ENCODE results near the gene TPSAB1. TPM values are rescaled to one million over a fixed set of nuclear protein-coding genes. Genes with fewer than 3 reads are reported as not detected.

TPSAB1 gene
- total RNA-seq, 1 donor from 2014 or later: not detected

DNA sequence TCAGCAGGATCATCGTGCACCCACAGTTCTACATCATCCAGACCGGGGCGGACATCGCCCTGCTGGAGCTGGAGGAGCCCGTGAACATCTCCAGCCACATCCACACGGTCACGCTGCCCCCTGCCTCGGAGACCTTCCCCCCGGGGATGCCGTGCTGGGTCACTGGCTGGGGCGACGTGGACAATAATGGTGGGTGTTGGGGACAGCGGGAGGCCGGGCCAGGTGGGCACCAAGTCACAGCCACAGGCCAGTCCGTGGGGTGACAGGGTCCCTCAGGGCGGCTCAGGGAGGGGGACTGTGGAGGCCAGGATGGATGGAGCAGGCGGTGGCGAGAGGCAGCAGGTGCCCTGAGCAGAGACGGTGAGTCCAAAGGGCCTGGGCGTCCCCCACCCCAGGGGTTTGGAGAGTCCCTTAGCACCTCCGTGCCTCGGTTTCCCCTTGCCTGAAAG, 16.4 kb downstream of the TPSAB1 start:
- Mint-ChIP-seq H3K27ac (ENCODE audit: unreplicated experiment) (no peak overlapping the region), H3K4me1 (ENCODE audit: low read depth) (peaks cover 3% of the 10 kb centered on the region), H3K36me3 (ENCODE audit: low read depth) (no peaks in the 10 kb centered on the region), H3K4me3 (ENCODE audit: unreplicated experiment) (no peak overlapping the region), H3K27me3 (ENCODE audit: low read depth) (peaks cover 12% of the 10 kb centered on the region), H3K9me3 (ENCODE audit: low read depth) (no peaks in the 10 kb centered on the region)
- TF ChIP-seq, protein P1, sequence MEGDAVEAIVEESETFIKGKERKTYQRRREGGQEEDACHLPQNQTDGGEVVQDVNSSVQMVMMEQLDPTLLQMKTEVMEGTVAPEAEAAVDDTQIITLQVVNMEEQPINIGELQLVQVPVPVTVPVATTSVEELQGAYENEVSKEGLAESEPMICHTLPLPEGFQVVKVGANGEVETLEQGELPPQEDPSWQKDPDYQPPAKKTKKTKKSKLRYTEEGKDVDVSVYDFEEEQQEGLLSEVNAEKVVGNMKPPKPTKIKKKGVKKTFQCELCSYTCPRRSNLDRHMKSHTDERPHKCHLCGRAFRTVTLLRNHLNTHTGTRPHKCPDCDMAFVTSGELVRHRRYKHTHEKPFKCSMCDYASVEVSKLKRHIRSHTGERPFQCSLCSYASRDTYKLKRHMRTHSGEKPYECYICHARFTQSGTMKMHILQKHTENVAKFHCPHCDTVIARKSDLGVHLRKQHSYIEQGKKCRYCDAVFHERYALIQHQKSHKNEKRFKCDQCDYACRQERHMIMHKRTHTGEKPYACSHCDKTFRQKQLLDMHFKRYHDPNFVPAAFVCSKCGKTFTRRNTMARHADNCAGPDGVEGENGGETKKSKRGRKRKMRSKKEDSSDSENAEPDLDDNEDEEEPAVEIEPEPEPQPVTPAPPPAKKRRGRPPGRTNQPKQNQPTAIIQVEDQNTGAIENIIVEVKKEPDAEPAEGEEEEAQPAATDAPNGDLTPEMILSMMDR (IDR thresholded peaks at IDR 0.05): no peak
- no peak for DNase-seq (ENCODE audit: low spot score)

GRCh38 chr16:1257561-1258224, 17.2 kb downstream of the TPSAB1 start:
- H3K4me1 Mint-ChIP-seq (ENCODE audit: low read depth): peaks cover 3% of the 10 kb centered on the region
- H3K27me3 Mint-ChIP-seq (ENCODE audit: low read depth): peaks cover 18% of the 10 kb centered on the region
- H3K9me3 Mint-ChIP-seq (ENCODE audit: low read depth): no peaks in the 10 kb centered on the region
- no peak for DNase-seq (ENCODE audit: low spot score)
- H3K36me3 Mint-ChIP-seq (ENCODE audit: low read depth): no peaks in the 10 kb centered on the region
- TF ChIP-seq, protein P1 (IDR thresholded peaks at IDR 0.05): no peak
- H3K4me3 Mint-ChIP-seq (ENCODE audit: unreplicated experiment): no peak overlapping the region
- no peak overlapping the region for H3K27ac Mint-ChIP-seq (ENCODE audit: unreplicated experiment)

GRCh38 chr16:1258225-1258600, 17.7 kb downstream of the TPSAB1 start:
- no peaks in the 10 kb centered on the region for H3K36me3 Mint-ChIP-seq (ENCODE audit: low read depth)
- no peak overlapping the region for H3K4me3 Mint-ChIP-seq (ENCODE audit: unreplicated experiment)
- peaks cover 3% of the 10 kb centered on the region for H3K4me1 Mint-ChIP-seq (ENCODE audit: low read depth)
- H3K27ac Mint-ChIP-seq (ENCODE audit: unreplicated experiment): no peak overlapping the region
- DNase-seq (ENCODE audit: low spot score): peak; percentile 92
- TF ChIP-seq, protein P1 (IDR thresholded peaks at IDR 0.05): no peak
- no peaks in the 10 kb centered on the region for H3K9me3 Mint-ChIP-seq (ENCODE audit: low read depth)
- H3K27me3 Mint-ChIP-seq (ENCODE audit: low read depth): peaks cover 18% of the 10 kb centered on the region

DNA sequence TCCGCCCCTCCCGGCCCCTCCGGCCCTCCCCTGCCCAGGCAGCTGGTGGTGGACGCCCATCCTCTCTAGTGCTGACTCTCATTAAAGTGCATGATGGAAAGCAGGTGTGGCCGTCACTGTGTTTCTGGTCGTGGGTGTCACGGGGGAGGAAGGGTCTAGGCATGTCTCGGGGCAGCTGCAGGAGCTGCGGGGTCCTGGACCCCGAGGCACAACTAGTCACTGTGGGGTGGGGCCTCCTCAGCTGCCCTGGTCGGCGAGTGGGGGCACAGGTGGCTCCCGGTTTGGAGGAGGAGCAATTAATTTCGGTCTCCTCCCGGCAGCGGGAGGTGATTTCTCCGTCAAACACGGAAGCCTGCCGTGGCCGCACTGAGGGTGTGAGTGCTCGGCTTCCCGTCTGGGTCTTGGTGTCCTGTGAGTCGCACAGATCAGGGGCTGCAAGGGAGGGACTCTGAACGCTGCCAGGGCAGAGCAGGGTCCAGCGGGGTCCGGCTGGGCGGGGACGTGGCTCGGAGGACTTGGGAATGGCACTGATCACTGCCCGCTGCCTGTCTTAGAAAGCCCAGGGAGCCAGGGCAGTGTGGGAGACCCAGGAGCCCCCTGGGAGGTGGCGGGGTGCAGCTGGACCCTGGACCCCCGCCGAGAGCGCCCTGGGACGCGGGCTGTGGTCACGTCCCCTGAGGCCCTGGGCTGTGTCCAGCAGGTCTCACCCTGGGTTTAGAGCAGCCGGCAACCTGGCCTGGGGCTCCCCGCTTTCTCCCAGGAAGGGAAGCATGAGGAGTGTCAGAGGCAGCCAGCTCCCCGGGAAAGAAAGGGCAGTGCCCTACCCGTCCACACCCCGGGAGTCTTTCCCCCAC, 18.6 kb downstream of the TPSAB1 start:
- H3K27ac Mint-ChIP-seq (ENCODE audit: unreplicated experiment): no peak overlapping the region
- H3K9me3 Mint-ChIP-seq (ENCODE audit: low read depth): no peaks in the 10 kb centered on the region
- H3K4me3 Mint-ChIP-seq (ENCODE audit: unreplicated experiment): no peak overlapping the region
- TF ChIP-seq, protein P1 (IDR thresholded peaks at IDR 0.05): no peak
- H3K36me3 Mint-ChIP-seq (ENCODE audit: low read depth): no peaks in the 10 kb centered on the region
- peaks cover 18% of the 10 kb centered on the region for H3K27me3 Mint-ChIP-seq (ENCODE audit: low read depth)
- peaks cover 3% of the 10 kb centered on the region for H3K4me1 Mint-ChIP-seq (ENCODE audit: low read depth)
- no peak for DNase-seq (ENCODE audit: low spot score)

- no peaks in the 10 kb centered on the region for H3K9me3 Mint-ChIP-seq (ENCODE audit: low read depth)
- peaks cover 18% of the 10 kb centered on the region for H3K27me3 Mint-ChIP-seq (ENCODE audit: low read depth)
- H3K27ac Mint-ChIP-seq (ENCODE audit: unreplicated experiment): no peak overlapping the region
- DNase-seq (ENCODE audit: low spot score): no peak
- peaks cover 3% of the 10 kb centered on the region for H3K4me1 Mint-ChIP-seq (ENCODE audit: low read depth)
- H3K36me3 Mint-ChIP-seq (ENCODE audit: low read depth): no peaks in the 10 kb centered on the region
- H3K4me3 Mint-ChIP-seq (ENCODE audit: unreplicated experiment): no peak overlapping the region
- TF ChIP-seq, protein P1 (IDR thresholded peaks at IDR 0.05): no peak
Observed at GRCh38 chr16:1259760-1260068, 19.2 kb downstream of the TPSAB1 start.

Measured in chondrocyte (in vitro differentiated cells).